Amygdala (tissue), 56 donors: ENCODE measurements around the gene SFT2D3.
"Not testable (repeated sequence)": the region's sequence is repeated elsewhere in the genome, so short reads cannot be mapped to it uniquely, and the experiment has no call there.

ENCODE experiments used
- DNase-seq, 56 donors: peaks; one replicate each; lab custom pipeline; 2025; lab: John Stamatoyannopoulos, UW

SFT2D3 gene

GRCh38 chr2:127735537-127736399 lies 34.5 kb downstream of the SFT2D3 start:
- no peak for DNase-seq

- DNase-seq, result no peak
Observed at GRCh38 chr2:127737892-127738291, 36.6 kb downstream of the SFT2D3 start.

- no peak for DNase-seq
Observed at GRCh38 chr2:127739800-127740199, 38.5 kb downstream of the SFT2D3 start.

- DNase-seq, result no peak
Observed at GRCh38 chr2:127740665-127741288, 39.5 kb downstream of the SFT2D3 start.

GRCh38 chr2:127743477-127744026 lies 42.3 kb downstream of the SFT2D3 start:
- DNase-seq, result no peak

GRCh38 chr2:127747621-127748020 lies 46.3 kb downstream of the SFT2D3 start:
- no peak for DNase-seq

- DNase-seq, result not testable (repeated sequence)
Observed at GRCh38 chr2:127749537-127749936, 48.2 kb downstream of the SFT2D3 start.

GRCh38 chr2:127753374-127753773 lies 52.1 kb downstream of the SFT2D3 start:
- no peak for DNase-seq

GRCh38 chr2:127754186-127754585 lies 52.9 kb downstream of the SFT2D3 start:
- no peak for DNase-seq
